Measurements from ENCODE around the gene IL4R.

DNA sequence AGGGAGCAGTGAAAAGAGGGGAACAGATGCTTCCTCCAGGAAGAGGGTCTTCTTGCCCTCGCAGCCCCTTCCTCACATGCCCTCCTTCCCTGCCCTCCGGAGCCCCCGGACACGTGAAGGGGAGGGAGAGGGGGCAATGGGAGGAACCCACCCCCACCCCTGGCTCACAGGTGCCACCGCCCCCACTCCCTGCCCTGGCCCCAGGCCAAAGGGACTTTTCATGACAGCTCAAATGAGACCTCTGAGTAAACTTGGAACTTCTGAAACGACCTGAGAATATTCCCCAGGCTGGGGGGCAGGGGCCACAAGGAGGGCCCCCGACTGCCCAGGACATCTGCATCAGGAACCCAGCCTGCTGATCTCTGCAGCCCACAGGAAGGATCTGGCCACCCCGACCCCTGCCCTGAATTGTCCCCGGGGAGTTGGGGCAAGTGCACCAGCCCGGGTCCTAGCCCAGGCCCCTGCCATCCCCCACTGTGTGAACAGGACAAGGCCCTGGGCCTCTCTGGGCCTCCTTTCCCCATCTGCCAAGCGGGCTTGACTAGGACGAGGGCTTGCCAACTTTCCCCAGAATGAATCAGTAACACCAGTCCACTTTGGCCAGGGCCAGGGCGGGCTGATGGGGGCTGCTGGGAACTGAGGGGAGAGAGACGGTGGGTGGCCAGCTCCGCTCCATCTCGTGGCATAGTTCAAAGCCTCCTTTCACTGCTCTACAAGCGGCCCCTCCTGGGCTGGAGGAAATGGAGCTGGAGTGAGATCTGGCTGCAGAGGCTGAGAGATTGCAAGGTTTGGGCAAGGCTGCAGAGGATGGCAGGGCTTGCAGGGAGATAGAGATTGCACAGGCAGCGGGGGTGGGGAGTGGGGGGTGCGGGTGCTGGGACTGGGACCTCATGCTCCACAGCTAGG is 92.0 kb downstream of the IL4R start:
- TF ChIP-seq, protein P1, sequence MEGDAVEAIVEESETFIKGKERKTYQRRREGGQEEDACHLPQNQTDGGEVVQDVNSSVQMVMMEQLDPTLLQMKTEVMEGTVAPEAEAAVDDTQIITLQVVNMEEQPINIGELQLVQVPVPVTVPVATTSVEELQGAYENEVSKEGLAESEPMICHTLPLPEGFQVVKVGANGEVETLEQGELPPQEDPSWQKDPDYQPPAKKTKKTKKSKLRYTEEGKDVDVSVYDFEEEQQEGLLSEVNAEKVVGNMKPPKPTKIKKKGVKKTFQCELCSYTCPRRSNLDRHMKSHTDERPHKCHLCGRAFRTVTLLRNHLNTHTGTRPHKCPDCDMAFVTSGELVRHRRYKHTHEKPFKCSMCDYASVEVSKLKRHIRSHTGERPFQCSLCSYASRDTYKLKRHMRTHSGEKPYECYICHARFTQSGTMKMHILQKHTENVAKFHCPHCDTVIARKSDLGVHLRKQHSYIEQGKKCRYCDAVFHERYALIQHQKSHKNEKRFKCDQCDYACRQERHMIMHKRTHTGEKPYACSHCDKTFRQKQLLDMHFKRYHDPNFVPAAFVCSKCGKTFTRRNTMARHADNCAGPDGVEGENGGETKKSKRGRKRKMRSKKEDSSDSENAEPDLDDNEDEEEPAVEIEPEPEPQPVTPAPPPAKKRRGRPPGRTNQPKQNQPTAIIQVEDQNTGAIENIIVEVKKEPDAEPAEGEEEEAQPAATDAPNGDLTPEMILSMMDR (IDR thresholded peaks at IDR 0.05), result no peak
- TF ChIP-seq POLR2A (IDR thresholded peaks at IDR 0.05), result no peak
